ENCODE measurements around the gene CCND1. TPM values are rescaled to one million over a fixed set of nuclear protein-coding genes. Genes with fewer than 3 reads are reported as not detected.

The CCND1 gene
- total RNA-seq, 1 experiment from 2014 or later = 346 TPM

DNA sequence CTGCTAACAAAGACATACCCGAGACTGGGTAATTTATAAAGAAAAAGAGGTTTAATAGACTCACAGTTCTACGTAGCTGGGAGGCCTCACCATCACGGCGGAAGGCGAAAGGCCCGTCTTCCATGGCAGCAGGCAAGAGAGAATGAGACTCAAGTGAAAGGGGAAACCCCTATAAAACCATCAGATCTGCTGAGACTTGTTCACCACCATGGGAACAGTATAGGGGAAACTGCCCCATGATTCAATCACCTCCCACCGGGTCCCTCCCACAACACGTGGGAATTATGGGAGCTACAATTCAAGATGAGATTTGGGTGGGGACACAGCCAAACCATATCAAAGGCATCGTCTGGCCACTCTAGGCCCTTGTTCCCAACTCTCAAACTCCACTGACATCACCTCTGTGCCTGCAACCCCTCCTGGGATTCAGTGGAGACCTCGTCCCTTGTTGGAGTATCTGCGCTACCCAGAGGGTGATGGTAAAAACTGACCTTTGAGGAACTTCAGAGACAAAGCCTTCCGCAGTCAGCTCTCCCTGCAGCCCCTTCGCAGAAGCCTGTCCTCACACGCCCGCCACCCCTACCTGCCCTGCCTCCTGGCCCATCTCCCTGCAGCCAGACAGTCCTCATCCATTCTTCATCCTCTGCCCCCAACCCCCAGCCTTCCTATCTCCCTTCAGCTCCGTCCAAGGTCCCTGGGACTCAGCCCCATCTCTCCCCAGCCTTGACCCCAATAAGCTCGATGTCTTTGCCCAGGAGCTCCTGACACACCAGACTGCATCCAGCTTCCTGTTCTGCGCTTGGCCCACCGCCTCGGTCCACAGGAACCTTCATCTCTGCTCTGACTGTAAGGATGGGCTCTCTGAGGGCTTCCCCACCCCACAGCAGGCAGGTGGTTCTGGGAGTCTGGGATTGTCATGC is 15.8 kb downstream of the CCND1 start:
- DNase-seq = no peak
- intact Hi-C loops (cut with micrococcal nuclease; ENCODE audit: unreplicated experiment) = no loop called here

DNA sequence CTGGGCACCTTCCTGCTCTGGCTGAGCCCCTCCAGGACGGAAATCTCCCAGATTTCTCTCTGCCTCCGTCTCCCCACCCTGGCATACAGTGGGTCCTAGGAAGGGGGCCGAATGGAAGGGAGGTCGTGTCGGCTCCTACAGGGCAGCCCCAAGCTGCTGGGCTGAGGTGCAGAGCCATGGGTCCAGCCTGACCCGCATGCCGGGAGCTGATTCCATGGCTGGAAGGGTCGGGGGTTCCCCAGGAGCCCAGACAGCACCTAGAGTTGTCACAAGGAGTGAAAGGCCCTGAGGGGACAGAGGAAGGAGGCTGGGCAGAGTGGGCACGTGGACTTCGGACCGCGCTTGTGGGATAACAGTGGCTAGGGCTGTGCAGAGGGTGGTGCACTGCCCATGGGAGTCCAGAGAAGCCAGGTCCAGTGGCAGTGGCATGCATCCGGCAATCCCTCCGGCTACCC is 16.5 kb downstream of the CCND1 start:
- TF ChIP-seq, protein P1, sequence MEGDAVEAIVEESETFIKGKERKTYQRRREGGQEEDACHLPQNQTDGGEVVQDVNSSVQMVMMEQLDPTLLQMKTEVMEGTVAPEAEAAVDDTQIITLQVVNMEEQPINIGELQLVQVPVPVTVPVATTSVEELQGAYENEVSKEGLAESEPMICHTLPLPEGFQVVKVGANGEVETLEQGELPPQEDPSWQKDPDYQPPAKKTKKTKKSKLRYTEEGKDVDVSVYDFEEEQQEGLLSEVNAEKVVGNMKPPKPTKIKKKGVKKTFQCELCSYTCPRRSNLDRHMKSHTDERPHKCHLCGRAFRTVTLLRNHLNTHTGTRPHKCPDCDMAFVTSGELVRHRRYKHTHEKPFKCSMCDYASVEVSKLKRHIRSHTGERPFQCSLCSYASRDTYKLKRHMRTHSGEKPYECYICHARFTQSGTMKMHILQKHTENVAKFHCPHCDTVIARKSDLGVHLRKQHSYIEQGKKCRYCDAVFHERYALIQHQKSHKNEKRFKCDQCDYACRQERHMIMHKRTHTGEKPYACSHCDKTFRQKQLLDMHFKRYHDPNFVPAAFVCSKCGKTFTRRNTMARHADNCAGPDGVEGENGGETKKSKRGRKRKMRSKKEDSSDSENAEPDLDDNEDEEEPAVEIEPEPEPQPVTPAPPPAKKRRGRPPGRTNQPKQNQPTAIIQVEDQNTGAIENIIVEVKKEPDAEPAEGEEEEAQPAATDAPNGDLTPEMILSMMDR (conservative IDR thresholded peaks at IDR 0.05) = no peak
- TF ChIP-seq EZH2 (IDR thresholded peaks at IDR 0.05; ENCODE audit: low read depth) = no peak
- Histone ChIP-seq H4K20me1 (ENCODE audit: insufficient read depth) (peaks cover 23% of the 10 kb centered on the region), H3K9me2 (ENCODE audit: insufficient read depth) (no peaks in the 10 kb centered on the region), H3F3A (ENCODE audit: insufficient read depth, low read depth) (peaks cover 33% of the 10 kb centered on the region), H3K9me3 (ENCODE audit: insufficient read depth, low read depth) (no peaks in the 10 kb centered on the region), H3K79me2 (ENCODE audit: low read depth) (no peaks in the 10 kb centered on the region), H3K27ac (no peak overlapping the region), H3K4me2 (no peak overlapping the region), H3K4me1 (replicated peaks; ENCODE audit: insufficient read depth) (peaks cover 18% of the 10 kb centered on the region), H3K27me3 (ENCODE audit: insufficient read depth, low read depth) (no peaks in the 10 kb centered on the region), H3K4me3 (no peak overlapping the region), H3K36me3 (ENCODE audit: low read depth) (peaks cover 12% of the 10 kb centered on the region), H2AFZ (no peak overlapping the region)
- intact Hi-C loops (cut with micrococcal nuclease; ENCODE audit: unreplicated experiment) = no loop called here
- BruUV-seq (replicated peaks) = no TSS peak
- CTCF ChIA-PET = interaction anchor here (0.6 kb wide), 1 partner anchor 561 kb away, joined by 3 read pairs; no protein-coding TSS in a partner anchor
- POLR2A ChIA-PET (ENCODE audit: unreplicated experiment) = no interaction called here
- DNase-seq = no peak

More for the DNA sequence above, 15.8 kb downstream of the CCND1 start:
- Histone ChIP-seq H3K9me2 (ENCODE audit: insufficient read depth) (no peaks in the 10 kb centered on the region), H3K27ac (no peak overlapping the region), H3K4me3 (no peak overlapping the region), H3K79me2 (ENCODE audit: low read depth) (no peaks in the 10 kb centered on the region), H3F3A (ENCODE audit: insufficient read depth, low read depth) (peaks cover 40% of the 10 kb centered on the region), H4K20me1 (ENCODE audit: insufficient read depth) (peaks cover 29% of the 10 kb centered on the region), H3K4me2 (no peak overlapping the region), H3K9me3 (ENCODE audit: insufficient read depth, low read depth) (no peaks in the 10 kb centered on the region), H3K27me3 (ENCODE audit: insufficient read depth, low read depth) (no peaks in the 10 kb centered on the region), H3K36me3 (ENCODE audit: low read depth) (peaks cover 18% of the 10 kb centered on the region), H3K4me1 (replicated peaks; ENCODE audit: insufficient read depth) (peaks cover 18% of the 10 kb centered on the region), H2AFZ (no peak overlapping the region)
- BruUV-seq (replicated peaks) = no TSS peak
- ChIA-PET CTCF (interaction anchor here (0.6 kb wide), 2 partner anchors 341 to 560 kb away, joined by 3 read pairs; no protein-coding TSS in a partner anchor), POLR2A (ENCODE audit: unreplicated experiment) (interaction anchor here (0.6 kb wide), 1 partner anchor 250 kb away, joined by 3 read pairs; no protein-coding TSS in a partner anchor)
- TF ChIP-seq, protein P1 (conservative IDR thresholded peaks at IDR 0.05) = no peak
- no peak for TF ChIP-seq EZH2 (IDR thresholded peaks at IDR 0.05; ENCODE audit: low read depth)

DNA sequence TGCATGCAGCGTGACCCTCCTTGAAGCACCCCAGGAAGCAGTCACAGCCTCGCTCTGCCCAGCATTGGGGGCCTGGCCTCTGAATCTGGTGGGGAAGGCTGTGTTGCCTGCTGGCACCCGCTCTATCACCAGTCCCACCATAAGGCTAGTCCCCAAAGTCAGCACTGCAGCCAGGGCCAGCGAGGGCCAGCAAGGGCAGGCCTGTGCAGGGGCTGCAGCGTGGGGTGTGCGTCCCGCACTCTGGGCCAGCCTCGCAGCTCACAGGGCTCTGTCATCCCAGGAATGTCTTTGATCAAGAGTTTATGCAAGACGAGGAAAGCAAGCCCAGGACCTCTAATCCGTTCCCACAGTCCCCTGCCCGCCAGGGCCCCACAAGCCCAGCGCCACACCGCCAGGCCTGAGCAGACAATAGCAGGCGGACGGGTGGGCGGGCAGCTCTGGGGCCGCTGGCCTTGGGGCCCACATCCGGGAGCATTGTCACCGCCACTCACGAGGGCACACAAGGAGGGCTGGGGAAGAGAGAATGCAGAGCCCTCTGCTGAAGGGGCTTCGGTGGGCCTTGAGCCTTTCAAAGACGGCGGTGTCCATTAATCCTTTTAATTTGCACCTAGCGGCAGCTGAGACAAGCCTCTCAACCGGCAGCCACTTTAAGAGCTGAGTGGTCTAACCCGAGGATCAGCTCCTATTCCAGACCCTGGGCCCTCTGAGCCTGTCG is 17.1 kb downstream of the CCND1 start:
- Histone ChIP-seq H3K36me3 (ENCODE audit: low read depth) (0 out of 2 replicates have a peak, but pooled peaks cover 7% of the 10 kb centered on the region), H3K79me2 (ENCODE audit: low read depth) (no peaks in the 10 kb centered on the region), H3K4me1 (replicated peaks; ENCODE audit: insufficient read depth) (peaks cover 18% of the 10 kb centered on the region), H2AFZ (no peak overlapping the region), H3K9me2 (ENCODE audit: insufficient read depth) (no peaks in the 10 kb centered on the region), H4K20me1 (ENCODE audit: insufficient read depth) (peaks cover 17% of the 10 kb centered on the region), H3K4me3 (no peak overlapping the region), H3K27ac (no peak overlapping the region), H3K4me2 (no peak overlapping the region), H3F3A (ENCODE audit: insufficient read depth, low read depth) (peaks cover 27% of the 10 kb centered on the region), H3K9me3 (ENCODE audit: insufficient read depth, low read depth) (no peaks in the 10 kb centered on the region), H3K27me3 (ENCODE audit: insufficient read depth, low read depth) (no peaks in the 10 kb centered on the region)
- intact Hi-C loops (cut with micrococcal nuclease; ENCODE audit: unreplicated experiment) = no loop called here
- DNase-seq = no peak
- TF ChIP-seq, protein P1 (conservative IDR thresholded peaks at IDR 0.05) = no peak
- TF ChIP-seq EZH2 (IDR thresholded peaks at IDR 0.05; ENCODE audit: low read depth) = no peak
- CTCF ChIA-PET = no interaction called here
- no TSS peak for BruUV-seq (replicated peaks)
- POLR2A ChIA-PET (ENCODE audit: unreplicated experiment) = interaction anchor here (0.6 kb wide), 1 partner anchor 687 kb away, joined by 7 read pairs; no protein-coding TSS in a partner anchor

Data from PC-9 (cell line).